ENCODE measurements around the gene ZFAND2A.
"Not testable (repeated sequence)": the region's sequence is repeated elsewhere in the genome, so short reads cannot be mapped to it uniquely, and the experiment has no call there.

ZFAND2A gene

DNA sequence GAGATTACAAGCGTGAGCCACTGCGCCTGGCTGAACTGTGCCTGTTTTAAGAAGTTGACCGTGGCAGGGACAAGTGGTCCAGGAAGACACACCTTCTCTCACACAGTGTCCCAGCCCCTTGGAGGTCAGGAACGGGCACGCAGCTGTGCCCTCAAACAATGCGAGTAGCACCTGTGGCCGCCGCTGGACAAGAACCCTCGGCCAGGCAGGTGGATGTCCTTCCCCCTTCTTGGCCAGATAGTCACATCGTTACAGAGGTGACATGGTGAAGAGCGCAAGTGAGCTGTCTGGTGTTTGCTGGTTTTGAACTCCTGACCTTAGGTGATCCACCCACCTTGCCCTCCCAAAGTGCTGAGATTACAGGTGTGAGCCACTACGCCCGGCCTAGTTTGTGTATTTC, 8.8 kb downstream of the ZFAND2A start:
- DNase-seq (ENCODE audit: low read depth, low spot score) = no peak
- Histone ChIP-seq H3K4me1 (ENCODE audit: control insufficient read depth, insufficient read depth, low read length) (no peaks in the 10 kb centered on the region; the same call in 1 of the 2 replicates), H3K27me3 (ENCODE audit: control insufficient read depth, insufficient read depth, low read length) (no peaks in the 10 kb centered on the region; the same call in 1 of the 2 replicates), H3K36me3 (ENCODE audit: control insufficient read depth, insufficient read depth, low read length) (peaks cover 19% of the 10 kb centered on the region; the same call in 1 of the 2 replicates), H3K4me3 (ENCODE audit: low read length) (no peak overlapping the region), H3K9me3 (ENCODE audit: control insufficient read depth, insufficient read depth, low read length) (no peaks in the 10 kb centered on the region), H3K27ac (ENCODE audit: low read length) (no peak overlapping the region)
- no CpG with 5 or more reads among the region's 13 CpGs for WGBS (ENCODE audit: insufficient coverage, insufficient read length)

DNA sequence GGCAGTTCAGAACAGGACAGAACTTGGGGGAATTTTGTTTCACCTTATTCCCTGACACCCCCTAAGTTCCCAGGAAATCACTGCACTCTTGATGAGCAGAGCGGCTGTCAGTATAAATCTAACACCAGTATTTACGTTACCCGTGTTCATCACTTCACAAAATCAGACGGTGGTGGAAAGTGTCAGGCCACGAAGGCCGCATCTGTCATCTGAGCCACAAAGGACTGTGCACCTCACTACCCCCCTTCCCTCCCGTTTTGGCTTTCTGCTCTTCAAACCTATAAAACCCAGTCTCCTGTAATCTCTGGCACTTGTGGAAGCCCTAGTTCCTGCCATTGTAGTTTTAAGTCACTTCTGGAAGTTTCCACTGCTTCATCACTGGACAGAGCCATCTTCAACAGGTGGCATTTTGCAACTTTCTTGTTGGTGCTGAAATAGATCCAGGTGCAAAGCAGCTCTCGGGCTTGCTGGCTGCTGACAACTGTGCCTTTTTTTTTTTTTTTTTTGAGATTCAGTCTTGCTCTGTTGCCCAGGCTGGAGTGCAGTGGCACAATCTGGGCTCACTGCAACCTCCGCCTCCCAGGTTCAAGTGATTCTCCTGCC, 9.5 kb downstream of the ZFAND2A start:
- no peak overlapping the region for H3K27ac ChIP-seq (ENCODE audit: low read length)
- no peak overlapping the region for H3K4me3 ChIP-seq (ENCODE audit: low read length)
- no peak for DNase-seq (ENCODE audit: low read depth, low spot score)
- H3K27me3 ChIP-seq (ENCODE audit: control insufficient read depth, insufficient read depth, low read length) = no peaks in the 10 kb centered on the region; the same call in 1 of the 2 replicates
- no peaks in the 10 kb centered on the region; the same call in 1 of the 2 replicates for H3K4me1 ChIP-seq (ENCODE audit: control insufficient read depth, insufficient read depth, low read length)
- no CpG with 5 or more reads among the region's 9 CpGs for WGBS (ENCODE audit: insufficient coverage, insufficient read length)
- no peaks in the 10 kb centered on the region for H3K9me3 ChIP-seq (ENCODE audit: control insufficient read depth, insufficient read depth, low read length)
- peaks cover 19% of the 10 kb centered on the region; the same call in 1 of the 2 replicates for H3K36me3 ChIP-seq (ENCODE audit: control insufficient read depth, insufficient read depth, low read length)

DNA sequence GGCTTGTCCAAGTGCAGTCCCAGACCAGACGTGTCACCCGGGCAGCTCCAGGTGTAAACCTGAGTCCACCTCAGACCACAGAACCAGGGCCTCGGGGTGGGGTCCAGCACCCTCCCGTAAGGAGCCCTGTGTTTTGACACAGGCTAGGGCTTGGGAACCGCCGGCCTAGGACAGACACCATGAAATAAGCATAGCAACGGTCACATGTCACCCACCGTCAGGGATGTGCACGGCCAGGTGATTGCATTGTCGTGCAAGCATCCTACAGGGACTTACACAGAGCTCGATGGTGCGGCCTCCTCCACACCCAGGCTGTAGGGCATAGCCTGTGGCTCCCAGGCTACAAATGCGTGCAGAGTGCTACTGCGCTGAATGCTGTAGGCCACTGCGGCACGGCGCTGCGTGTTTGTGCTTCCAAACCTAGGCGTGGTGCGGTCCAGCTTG, 10.6 kb downstream of the ZFAND2A start:
- WGBS (ENCODE audit: insufficient coverage, insufficient read length) = no CpG with 5 or more reads among the region's 20 CpGs

DNA sequence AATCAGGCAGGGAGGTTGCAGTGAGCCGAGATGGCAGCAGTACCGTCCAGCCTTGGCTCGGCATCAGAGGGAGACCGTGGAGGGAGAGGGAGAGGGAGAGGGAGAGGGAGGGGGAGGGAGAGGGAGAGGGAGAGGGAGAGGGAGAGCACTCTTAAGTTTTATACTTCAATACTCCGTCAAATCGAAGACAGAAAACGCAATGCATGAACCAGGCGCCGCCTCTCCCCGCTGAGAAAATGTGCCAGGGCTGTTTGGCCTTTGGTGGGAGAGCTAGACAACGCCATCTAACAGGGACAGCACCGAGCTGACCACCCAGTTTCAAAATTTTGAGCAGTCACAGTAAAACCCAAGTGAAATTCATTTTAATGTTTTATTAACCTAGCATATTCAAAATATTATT, 12.1 kb downstream of the ZFAND2A start:
- H3K27ac ChIP-seq (ENCODE audit: low read length); H3K4me1 ChIP-seq (ENCODE audit: control insufficient read depth, insufficient read depth, low read length); DNase-seq (ENCODE audit: low read depth, low spot score); H3K4me3 ChIP-seq (ENCODE audit: low read length); H3K27me3 ChIP-seq (ENCODE audit: control insufficient read depth, insufficient read depth, low read length); H3K9me3 ChIP-seq (ENCODE audit: control insufficient read depth, insufficient read depth, low read length): not testable (repeated sequence)
- no CpG with 5 or more reads among the region's 12 CpGs for WGBS (ENCODE audit: insufficient coverage, insufficient read length)
- peaks cover 14% of the 10 kb centered on the region; the same call in 1 of the 2 replicates for H3K36me3 ChIP-seq (ENCODE audit: control insufficient read depth, insufficient read depth, low read length)

More for the DNA sequence above, 10.6 kb downstream of the ZFAND2A start:
- H3K4me3 ChIP-seq (ENCODE audit: low read length) = no peak overlapping the region
- no peaks in the 10 kb centered on the region; the same call in 1 of the 2 replicates for H3K27me3 ChIP-seq (ENCODE audit: control insufficient read depth, insufficient read depth, low read length)
- DNase-seq (ENCODE audit: low read depth, low spot score) = no peak
- H3K4me1 ChIP-seq (ENCODE audit: control insufficient read depth, insufficient read depth, low read length) = no peaks in the 10 kb centered on the region; the same call in 1 of the 2 replicates
- no peaks in the 10 kb centered on the region for H3K9me3 ChIP-seq (ENCODE audit: control insufficient read depth, insufficient read depth, low read length)
- peaks cover 18% of the 10 kb centered on the region; the same call in 1 of the 2 replicates for H3K36me3 ChIP-seq (ENCODE audit: control insufficient read depth, insufficient read depth, low read length)
- H3K27ac ChIP-seq (ENCODE audit: low read length) = no peak overlapping the region

DNA sequence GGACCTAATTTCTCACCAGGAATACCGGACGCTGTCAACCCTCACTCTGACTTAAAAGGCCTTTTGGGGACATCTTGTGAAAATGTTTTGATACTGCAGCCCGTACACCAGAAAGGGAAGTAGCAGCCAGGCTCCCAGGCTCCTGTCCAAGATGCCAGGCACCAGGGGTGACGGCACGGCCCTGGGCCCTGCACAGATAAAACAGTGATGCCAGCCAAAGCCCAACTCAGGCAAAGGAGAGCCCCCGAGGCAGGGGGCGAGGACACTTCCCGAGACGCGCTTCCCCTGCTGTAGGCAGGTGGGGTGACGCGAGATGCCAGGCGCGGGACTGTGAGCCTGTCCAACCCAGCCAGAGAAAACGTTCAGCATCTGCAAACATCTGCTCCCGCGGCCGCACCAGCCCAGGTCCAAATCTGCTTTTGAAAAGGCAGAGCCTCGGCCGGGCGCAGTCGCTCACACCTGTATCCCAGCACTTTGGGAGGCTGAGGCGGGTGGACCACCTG, 15.7 kb downstream of the ZFAND2A start:
- Histone ChIP-seq H3K27ac (ENCODE audit: low read length) (no peak overlapping the region), H3K9me3 (ENCODE audit: control insufficient read depth, insufficient read depth, low read length) (no peaks in the 10 kb centered on the region), H3K4me1 (ENCODE audit: control insufficient read depth, insufficient read depth, low read length) (no peaks in the 10 kb centered on the region), H3K27me3 (ENCODE audit: control insufficient read depth, insufficient read depth, low read length) (no peaks in the 10 kb centered on the region; the same call in 1 of the 2 replicates), H3K36me3 (ENCODE audit: control insufficient read depth, insufficient read depth, low read length) (peaks cover 2% of the 10 kb centered on the region; the same call in 1 of the 2 replicates), H3K4me3 (ENCODE audit: low read length) (no peak overlapping the region)
- WGBS (ENCODE audit: insufficient coverage, insufficient read length) = no CpG with 5 or more reads among the region's 23 CpGs
- DNase-seq (ENCODE audit: low read depth, low spot score) = no peak

DNA sequence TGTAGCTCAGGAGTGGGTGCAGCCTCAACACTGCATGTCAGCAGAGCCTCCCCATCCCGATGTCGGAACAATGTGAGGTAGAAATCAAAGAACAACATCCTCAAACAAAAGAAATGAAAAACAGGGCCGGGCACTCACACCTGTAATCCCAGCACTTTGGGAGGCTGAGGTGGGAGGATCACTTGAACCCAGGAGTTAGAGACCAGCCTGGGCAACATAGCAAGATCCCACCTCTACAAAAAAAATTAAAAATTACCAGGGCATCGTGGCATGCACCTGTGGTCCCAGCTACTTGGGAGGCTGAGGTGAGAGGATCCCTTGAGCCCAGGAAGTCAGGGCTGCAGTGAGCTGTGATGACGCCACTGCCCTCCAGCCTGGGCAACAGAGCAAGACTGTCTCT, 17.0 kb downstream of the ZFAND2A start:
- not testable (repeated sequence) for H3K4me3 ChIP-seq (ENCODE audit: low read length); H3K4me1 ChIP-seq (ENCODE audit: control insufficient read depth, insufficient read depth, low read length); DNase-seq (ENCODE audit: low read depth, low spot score); H3K27me3 ChIP-seq (ENCODE audit: control insufficient read depth, insufficient read depth, low read length); H3K27ac ChIP-seq (ENCODE audit: low read length); H3K9me3 ChIP-seq (ENCODE audit: control insufficient read depth, insufficient read depth, low read length); H3K36me3 ChIP-seq (ENCODE audit: control insufficient read depth, insufficient read depth, low read length)
- no CpG with 5 or more reads among the region's 5 CpGs for WGBS (ENCODE audit: insufficient coverage, insufficient read length)

DNA sequence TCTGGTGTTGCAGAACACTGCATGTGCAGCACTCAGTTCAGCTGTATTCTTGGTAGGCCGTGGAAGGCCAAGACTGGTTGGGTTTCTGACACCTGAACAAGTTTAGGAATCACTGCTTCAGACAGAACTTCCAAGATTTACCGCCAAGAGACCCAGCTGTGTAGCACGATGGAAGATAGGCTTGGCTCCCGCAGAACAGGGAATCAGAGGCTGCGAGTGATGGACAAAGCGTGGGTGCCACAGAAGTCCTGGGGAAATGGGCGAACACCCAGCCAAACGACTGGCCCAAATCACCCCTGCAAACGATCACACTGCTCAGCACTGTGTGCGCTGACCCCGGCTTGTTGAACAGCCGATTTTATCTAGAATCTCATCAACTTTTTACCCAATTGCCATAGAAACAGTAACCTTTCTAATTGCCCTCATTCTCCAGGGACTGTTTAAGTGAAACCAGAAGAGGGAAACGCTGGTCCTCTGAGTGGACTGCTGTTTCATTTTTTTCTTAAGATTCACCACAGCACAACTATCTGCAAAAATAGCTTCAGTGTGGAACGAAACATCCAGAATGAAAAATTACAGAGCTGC, 17.9 kb downstream of the ZFAND2A start:
- no peak for DNase-seq (ENCODE audit: low read depth, low spot score)
- no peaks in the 10 kb centered on the region for H3K27me3 ChIP-seq (ENCODE audit: control insufficient read depth, insufficient read depth, low read length)
- no peaks in the 10 kb centered on the region for H3K9me3 ChIP-seq (ENCODE audit: control insufficient read depth, insufficient read depth, low read length)
- no peaks in the 10 kb centered on the region for H3K36me3 ChIP-seq (ENCODE audit: control insufficient read depth, insufficient read depth, low read length)
- H3K4me1 ChIP-seq (ENCODE audit: control insufficient read depth, insufficient read depth, low read length) = peaks cover 1% of the 10 kb centered on the region; the same call in 1 of the 2 replicates
- no CpG with 5 or more reads among the region's 14 CpGs for WGBS (ENCODE audit: insufficient coverage, insufficient read length)
- H3K4me3 ChIP-seq (ENCODE audit: low read length) = no peak overlapping the region
- H3K27ac ChIP-seq (ENCODE audit: low read length) = no peak overlapping the region

DNA sequence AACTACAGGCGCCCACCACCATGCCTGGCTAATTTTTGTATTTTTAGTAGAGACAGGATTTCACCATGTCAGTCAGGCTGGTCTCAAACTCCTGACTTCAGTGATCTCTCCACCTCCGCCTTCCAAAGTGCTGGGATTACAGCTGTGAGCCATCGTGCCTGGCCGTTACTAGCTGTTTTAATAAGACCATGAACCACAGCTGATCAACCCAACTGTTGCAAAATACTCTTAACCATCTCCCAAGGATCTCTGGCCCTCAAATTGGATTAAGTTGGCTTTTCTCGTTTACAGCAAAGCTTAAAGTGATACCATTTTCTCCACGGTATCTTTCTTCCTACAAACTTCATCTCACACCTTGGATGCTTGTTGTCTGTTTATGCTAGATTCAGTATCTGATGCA, 18.3 kb downstream of the ZFAND2A start:
- DNase-seq (ENCODE audit: low read depth, low spot score) = no peak
- H3K27ac ChIP-seq (ENCODE audit: low read length) = no peak overlapping the region
- no peak overlapping the region for H3K4me3 ChIP-seq (ENCODE audit: low read length)
- WGBS (ENCODE audit: insufficient coverage, insufficient read length) = no CpG with 5 or more reads among the region's 6 CpGs
- H3K9me3 ChIP-seq (ENCODE audit: control insufficient read depth, insufficient read depth, low read length) = no peaks in the 10 kb centered on the region
- no peaks in the 10 kb centered on the region for H3K36me3 ChIP-seq (ENCODE audit: control insufficient read depth, insufficient read depth, low read length)
- no peaks in the 10 kb centered on the region for H3K27me3 ChIP-seq (ENCODE audit: control insufficient read depth, insufficient read depth, low read length)
- H3K4me1 ChIP-seq (ENCODE audit: control insufficient read depth, insufficient read depth, low read length) = peaks cover 2% of the 10 kb centered on the region; the same call in 1 of the 2 replicates

DNA sequence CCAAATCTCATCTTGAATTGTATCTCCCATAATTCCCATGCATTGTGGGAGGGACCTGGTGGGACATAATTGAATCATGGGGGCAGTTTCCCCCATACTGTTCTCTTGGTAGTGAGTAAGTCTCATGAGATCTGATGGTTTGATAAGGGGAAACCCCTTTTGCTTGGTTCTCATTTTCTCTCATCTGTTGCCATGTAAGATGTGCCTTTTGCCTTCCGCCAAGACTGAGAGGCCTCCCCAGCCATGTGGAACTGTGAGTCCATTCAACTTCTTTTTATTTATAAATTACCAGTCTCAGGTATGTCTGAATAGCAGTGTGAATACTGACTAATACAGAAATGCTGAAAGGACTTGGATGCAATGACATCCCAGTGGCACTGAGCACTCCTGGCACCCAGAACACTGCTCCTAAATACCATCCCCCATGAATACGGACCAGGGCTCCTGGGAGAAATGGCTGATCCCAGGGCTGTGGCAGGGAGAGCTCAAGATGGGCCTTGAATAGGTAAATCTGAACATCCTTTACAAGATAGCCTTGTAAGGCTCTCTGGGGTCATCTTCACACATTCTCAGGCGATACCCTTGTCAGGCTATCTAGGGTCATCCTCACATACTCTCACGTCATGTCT, 19.4 kb downstream of the ZFAND2A start:
- Histone ChIP-seq H3K4me1 (ENCODE audit: control insufficient read depth, insufficient read depth, low read length) (peaks cover 2% of the 10 kb centered on the region; the same call in 1 of the 2 replicates), H3K4me3 (ENCODE audit: low read length) (no peak overlapping the region), H3K36me3 (ENCODE audit: control insufficient read depth, insufficient read depth, low read length) (no peaks in the 10 kb centered on the region), H3K27ac (ENCODE audit: low read length) (no peak overlapping the region), H3K9me3 (ENCODE audit: control insufficient read depth, insufficient read depth, low read length) (no peaks in the 10 kb centered on the region), H3K27me3 (ENCODE audit: control insufficient read depth, insufficient read depth, low read length) (no peaks in the 10 kb centered on the region)
- no peak for DNase-seq (ENCODE audit: low read depth, low spot score)
- no CpG with 5 or more reads among the region's 4 CpGs for WGBS (ENCODE audit: insufficient coverage, insufficient read length)

DNA sequence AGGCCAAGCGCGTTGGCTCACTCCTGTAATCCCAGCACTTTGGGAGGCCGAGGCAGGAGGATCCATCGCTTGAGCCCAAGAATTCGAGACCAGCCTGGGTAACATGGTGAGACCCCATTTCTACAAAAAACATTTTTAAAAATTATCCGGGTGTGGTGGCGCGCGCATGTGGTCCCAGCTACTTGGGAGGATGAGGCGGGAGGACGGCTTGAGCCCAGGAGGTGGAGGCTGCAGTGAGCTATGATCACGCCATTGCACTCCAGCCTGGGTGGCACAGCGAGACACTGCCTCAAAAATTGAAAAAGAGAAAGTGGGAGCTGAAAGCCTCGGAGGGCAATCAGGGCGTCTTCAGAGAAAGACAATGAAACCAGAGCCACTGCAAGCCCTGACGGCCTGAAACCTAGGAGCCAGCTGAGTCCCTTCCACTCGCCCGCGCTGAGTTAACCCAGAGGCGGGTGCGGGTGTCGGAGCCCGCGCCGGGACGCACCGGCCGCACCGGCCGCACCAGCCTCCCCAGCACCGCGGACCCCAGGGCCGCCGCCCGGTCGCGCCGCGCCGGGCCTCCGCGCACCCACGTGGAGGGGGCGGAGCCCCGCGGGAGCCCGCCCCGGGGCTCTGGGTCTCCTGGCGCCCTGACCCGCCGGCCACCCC, 22.4 kb downstream of the ZFAND2A start:
- H3K36me3 ChIP-seq (ENCODE audit: control insufficient read depth, insufficient read depth, low read length) = no peaks in the 10 kb centered on the region
- no peaks in the 10 kb centered on the region for H3K27me3 ChIP-seq (ENCODE audit: control insufficient read depth, insufficient read depth, low read length)
- peaks cover 2% of the 10 kb centered on the region; the same call in 1 of the 2 replicates for H3K4me1 ChIP-seq (ENCODE audit: control insufficient read depth, insufficient read depth, low read length)
- no CpG with 5 or more reads among the region's 51 CpGs for WGBS (ENCODE audit: insufficient coverage, insufficient read length)
- no peak overlapping the region for H3K27ac ChIP-seq (ENCODE audit: low read length)
- no peak for DNase-seq (ENCODE audit: low read depth, low spot score)
- no peaks in the 10 kb centered on the region for H3K9me3 ChIP-seq (ENCODE audit: control insufficient read depth, insufficient read depth, low read length)
- H3K4me3 ChIP-seq (ENCODE audit: low read length) = peak overlapping the region; percentile 86

Data from iPS DF 6.9 (cell line).